Thyroid gland (tissue), 4 donors: ENCODE data around the gene ABAT. TPM values are rescaled to one million over a fixed set of nuclear protein-coding genes. Genes with fewer than 3 reads are reported as not detected.

Source experiments
- DNase-seq, 2 donors: peaks; one replicate each; pipeline ENCODE4 v3.0.0-alpha.2; 2019
- H3K27ac ChIP-seq, 3 donors: fragments of 200-600 bp; sonication (generic); 1 replicate in 2 of 3; 2 replicates in 1 of 3; pipeline ENCODE4 v1.5.1; 2016 to 2019; ENCODE audit warnings: mild to moderate bottlenecking in 1 of 3, moderate library complexity in 1 of 3
- H3K27me3 ChIP-seq: fragments of 200-600 bp; sonication (generic); one replicate; pipeline ENCODE4 v1.5.1; 2019
- H3K36me3 ChIP-seq, 2 donors: fragments of 200-600 bp; sonication (generic); one replicate each; pipeline ENCODE4 v1.5.1; 2016 to 2019
- H3K4me1 ChIP-seq, 2 donors: fragments of 200-600 bp; sonication (generic); one replicate each; pipeline ENCODE4 v1.5.1; 2017 to 2019
- H3K4me3 ChIP-seq, 3 donors: fragments of 200-600 bp; sonication (generic); replicated peaks in 1 of 3; 1 replicate in 2 of 3; 2 replicates in 1 of 3; pipeline ENCODE4 v1.5.1; 2016; ENCODE audit warnings: mild to moderate bottlenecking in 1 of 3
- H3K9me3 ChIP-seq: fragments of 200-600 bp; sonication (generic); one replicate; pipeline ENCODE4 v1.5.1; 2017
- POLR2A ChIP-seq, 2 donors: fragments of 450-650 bp; IDR thresholded peaks; one replicate each; pipeline ENCODE4 v1.6.1; 2017; ENCODE audit warnings: antibody characterized with exemption in 2 of 2, mild to moderate bottlenecking in 2 of 2, moderate library complexity in 1 of 2
- WGBS, 2 donors: methylation state at CpG; one replicate each; pipeline ENCODE4 v1.1.5; 2017; 5-methylcytosine and 5-hydroxymethylcytosine counted together
- intact Hi-C: fragments of 100-400 bp; cut with DNase I; formaldehyde crosslinking; loops from one replicate; pipeline ENCODE4 v1.15.1; 2023
- total RNA-seq, 4 donors: library from RNA; depleted of rRNA; stranded (reverse); fragments of >200 nt; gene quantifications; one replicate each; pipeline ENCODE4 v1.2.3, GENCODE V29; 2016
- TF ChIP-seq, protein P1 (sequence below), 6 experiments: fragments of 200-600 bp in 3 of 6; fragments of 450-650 bp in 3 of 6; sonication (generic) in 3 of 6; IDR thresholded peaks; one replicate each; pipeline ENCODE4 v1.5.1; 2016 to 2019; ENCODE audit warnings: antibody characterized with exemption in 6 of 6, mild to moderate bottlenecking in 2 of 6, inconsistent platforms in 1 of 6, moderate library complexity in 1 of 6

The ABAT gene
- total RNA-seq, 4 donors from 2014 or later = 10.9 to 53.7 (median 35.9) TPM

DNA sequence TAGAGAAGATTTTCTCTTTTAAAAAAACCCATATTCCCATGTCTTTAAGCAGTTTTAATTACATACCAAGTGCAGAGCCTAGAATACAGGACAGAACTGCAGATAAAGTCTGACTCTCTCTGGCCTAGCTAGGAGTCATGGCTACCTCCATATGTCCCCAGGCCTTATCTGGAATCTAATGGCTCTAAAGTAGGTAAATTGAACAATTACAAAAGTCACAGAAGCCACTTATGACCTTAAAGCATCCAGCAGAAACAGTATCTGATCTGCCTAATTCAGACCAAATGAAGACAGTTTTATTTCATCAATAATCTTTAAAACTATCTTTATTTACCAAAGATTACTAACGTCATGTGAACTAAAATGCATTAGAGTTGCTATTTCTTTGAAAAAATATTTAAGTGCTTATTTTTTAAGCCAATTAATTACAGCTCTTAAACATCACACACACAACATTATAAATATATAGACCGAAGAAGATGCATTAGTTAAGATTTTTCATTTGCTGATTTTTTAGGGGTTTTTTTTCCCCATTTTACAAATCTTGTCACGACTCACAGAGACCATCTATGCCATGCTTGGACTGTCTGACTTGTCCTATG is 152.0 kb downstream of the ABAT start:
- TF ChIP-seq, protein P1, sequence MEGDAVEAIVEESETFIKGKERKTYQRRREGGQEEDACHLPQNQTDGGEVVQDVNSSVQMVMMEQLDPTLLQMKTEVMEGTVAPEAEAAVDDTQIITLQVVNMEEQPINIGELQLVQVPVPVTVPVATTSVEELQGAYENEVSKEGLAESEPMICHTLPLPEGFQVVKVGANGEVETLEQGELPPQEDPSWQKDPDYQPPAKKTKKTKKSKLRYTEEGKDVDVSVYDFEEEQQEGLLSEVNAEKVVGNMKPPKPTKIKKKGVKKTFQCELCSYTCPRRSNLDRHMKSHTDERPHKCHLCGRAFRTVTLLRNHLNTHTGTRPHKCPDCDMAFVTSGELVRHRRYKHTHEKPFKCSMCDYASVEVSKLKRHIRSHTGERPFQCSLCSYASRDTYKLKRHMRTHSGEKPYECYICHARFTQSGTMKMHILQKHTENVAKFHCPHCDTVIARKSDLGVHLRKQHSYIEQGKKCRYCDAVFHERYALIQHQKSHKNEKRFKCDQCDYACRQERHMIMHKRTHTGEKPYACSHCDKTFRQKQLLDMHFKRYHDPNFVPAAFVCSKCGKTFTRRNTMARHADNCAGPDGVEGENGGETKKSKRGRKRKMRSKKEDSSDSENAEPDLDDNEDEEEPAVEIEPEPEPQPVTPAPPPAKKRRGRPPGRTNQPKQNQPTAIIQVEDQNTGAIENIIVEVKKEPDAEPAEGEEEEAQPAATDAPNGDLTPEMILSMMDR (IDR thresholded peaks at IDR 0.05) = no peak
- TF ChIP-seq POLR2A (IDR thresholded peaks at IDR 0.05) = no peak
- DNase-seq = no peak
- Histone ChIP-seq H3K27ac (no peak overlapping the region), H3K27me3 (no peaks in the 10 kb centered on the region), H3K9me3 (no peaks in the 10 kb centered on the region), H3K4me1 (no peaks in the 10 kb centered on the region), H3K4me3 (no peak overlapping the region), H3K36me3 (peaks cover 8 to 9% of the 10 kb centered on the region in 2 donors)
- WGBS, 2 donors = 76 to 79% methylated on average over 3 of the region's 3 CpGs
- intact Hi-C loops = no loop called here

DNA sequence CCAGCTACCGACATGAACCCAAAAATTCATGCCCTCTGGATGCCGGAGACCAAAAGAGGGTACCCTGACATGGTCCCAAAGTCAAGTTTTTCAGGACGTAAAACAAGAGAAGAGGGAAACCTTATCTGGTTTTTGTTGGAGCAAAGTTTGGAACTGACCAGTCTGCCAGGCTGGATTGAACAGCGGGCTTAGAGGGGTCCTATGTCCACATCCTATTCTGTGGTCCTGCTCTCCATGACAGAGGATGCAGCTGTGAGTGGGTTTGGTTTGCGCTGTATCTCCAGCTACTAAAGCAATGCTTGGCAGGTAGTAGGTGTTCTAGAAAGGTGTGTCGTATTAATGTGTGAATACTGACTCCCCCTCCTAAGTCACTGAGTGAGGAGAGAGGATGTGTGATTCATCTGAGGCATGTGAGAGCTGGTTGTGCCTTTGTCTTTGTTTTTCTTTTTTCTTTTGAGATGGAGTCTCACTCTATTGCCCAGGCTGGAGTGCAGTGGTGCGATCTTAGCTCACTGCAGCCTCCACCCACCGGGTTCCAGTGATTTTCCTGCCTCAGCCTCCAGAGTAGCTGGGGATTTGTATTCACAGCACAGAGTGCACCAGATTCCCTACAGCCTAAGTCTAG is 154.2 kb downstream of the ABAT start:
- H3K36me3 ChIP-seq = peaks cover 8 to 12% of the 10 kb centered on the region in 2 donors
- H3K9me3 ChIP-seq = no peaks in the 10 kb centered on the region
- TF ChIP-seq, protein P1 (IDR thresholded peaks at IDR 0.05) = no peak
- TF ChIP-seq POLR2A (IDR thresholded peaks at IDR 0.05) = no peak
- intact Hi-C loops = no loop called here
- H3K4me3 ChIP-seq = no peak overlapping the region
- no peak overlapping the region for H3K27ac ChIP-seq
- H3K27me3 ChIP-seq = no peaks in the 10 kb centered on the region
- 96 to 97% methylated on average over 8 of the region's 8 CpGs for WGBS, 2 donors
- no peak for DNase-seq
- no peaks in the 10 kb centered on the region for H3K4me1 ChIP-seq

DNA sequence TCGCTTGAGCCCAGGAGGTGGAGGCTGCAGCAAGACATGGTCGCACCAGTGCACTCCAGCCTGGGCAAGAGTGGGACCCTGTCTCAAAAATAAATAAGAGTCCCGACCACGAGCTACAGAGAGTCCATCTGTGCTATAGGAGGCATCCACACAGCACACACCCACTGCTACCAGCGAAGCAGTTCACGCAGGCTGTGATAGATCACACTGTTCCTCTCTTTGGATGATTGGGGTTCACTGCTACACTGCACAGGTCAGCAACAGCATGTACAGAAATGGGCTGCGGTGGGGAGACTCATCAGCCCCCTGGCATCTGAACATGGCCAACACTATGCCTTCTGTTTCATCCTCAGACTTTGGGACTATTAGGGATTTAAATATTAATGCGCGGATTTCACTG is 157.0 kb downstream of the ABAT start:
- Histone ChIP-seq H3K4me3 (no peak overlapping the region), H3K9me3 (no peaks in the 10 kb centered on the region), H3K4me1 (no peaks in the 10 kb centered on the region), H3K27me3 (no peaks in the 10 kb centered on the region), H3K36me3 (peaks cover 8 to 12% of the 10 kb centered on the region in 2 donors), H3K27ac (no peak overlapping the region)
- no peak for TF ChIP-seq POLR2A (IDR thresholded peaks at IDR 0.05)
- TF ChIP-seq, protein P1 (IDR thresholded peaks at IDR 0.05) = no peak
- intact Hi-C loops = no loop called here
- DNase-seq = no peak
- 84 to 92% methylated on average over 9 of the region's 9 CpGs for WGBS, 2 donors

DNA sequence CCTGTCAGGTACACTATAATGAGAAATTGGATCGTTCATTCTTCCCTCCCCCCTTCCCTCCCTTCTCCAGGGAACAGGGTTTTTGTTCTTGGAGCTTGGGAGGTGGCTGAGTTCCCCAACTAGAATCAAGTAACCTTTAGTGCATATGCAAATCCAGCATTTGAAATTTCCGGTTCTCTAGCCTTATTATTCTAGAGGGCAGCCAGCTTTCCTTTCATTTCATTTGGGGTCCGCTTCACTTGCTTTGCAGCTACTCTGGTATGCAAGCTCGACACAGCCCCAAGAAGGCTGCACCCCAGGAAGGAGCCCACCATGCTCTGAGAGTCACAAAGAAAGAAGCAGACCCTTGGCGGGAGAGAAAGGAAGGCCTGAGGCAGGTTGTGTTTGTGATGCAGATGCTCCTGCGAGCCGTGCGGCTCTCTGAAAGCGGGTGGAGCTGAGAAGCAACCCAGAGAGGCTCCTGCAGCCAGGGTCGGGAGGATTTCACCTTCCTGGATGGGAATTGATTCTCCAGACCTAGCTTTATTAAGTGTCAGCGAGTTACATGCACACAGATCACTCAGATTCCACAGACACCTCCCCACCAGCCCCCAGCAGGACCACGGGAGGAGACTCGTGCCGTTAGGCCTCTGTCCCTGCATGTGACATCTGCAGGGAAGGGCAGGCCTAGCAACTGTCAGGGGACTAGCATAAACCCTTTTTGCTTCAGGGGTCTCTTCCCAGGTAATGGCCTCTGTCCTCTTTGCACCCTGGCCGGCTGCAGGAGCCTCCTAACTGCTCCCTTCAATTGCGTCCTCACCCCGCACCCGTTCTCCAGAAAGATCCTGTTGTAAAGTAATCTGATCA is 157.7 kb downstream of the ABAT start:
- H3K4me1 ChIP-seq = no peaks in the 10 kb centered on the region
- H3K36me3 ChIP-seq = peaks cover 8 to 12% of the 10 kb centered on the region in 2 donors
- no peak for DNase-seq
- no peak for TF ChIP-seq POLR2A (IDR thresholded peaks at IDR 0.05)
- TF ChIP-seq, protein P1 (IDR thresholded peaks at IDR 0.05) = no peak
- H3K27ac ChIP-seq = no peak overlapping the region
- WGBS, 2 donors = 81 to 86% methylated on average over 18 of the region's 18 CpGs
- H3K4me3 ChIP-seq = no peak overlapping the region
- H3K9me3 ChIP-seq = no peaks in the 10 kb centered on the region
- H3K27me3 ChIP-seq = no peaks in the 10 kb centered on the region
- intact Hi-C loops = no loop called here

DNA sequence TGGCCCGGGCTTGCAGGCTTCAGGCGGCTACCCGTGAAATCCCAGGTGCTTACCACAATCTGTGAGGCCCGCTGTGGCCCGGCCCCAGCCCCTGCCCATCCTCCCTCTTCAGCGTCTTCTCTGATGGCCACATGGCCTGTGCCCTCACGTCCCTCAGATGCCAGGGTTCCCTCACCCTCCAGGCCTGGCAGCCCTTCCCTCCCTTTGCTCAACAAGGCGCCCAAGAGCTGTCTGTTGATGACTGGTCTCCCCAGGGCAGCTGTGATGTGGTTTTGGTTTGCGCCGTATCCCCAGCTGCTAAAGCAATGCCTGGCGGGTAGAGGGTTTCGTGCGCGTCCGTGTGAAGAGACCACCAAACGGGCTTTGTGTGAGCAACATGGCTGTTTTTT is 158.3 kb downstream of the ABAT start:
- Histone ChIP-seq H3K9me3 (no peaks in the 10 kb centered on the region), H3K4me3 (no peak overlapping the region), H3K27me3 (no peaks in the 10 kb centered on the region), H3K36me3 (peaks cover 8 to 12% of the 10 kb centered on the region in 2 donors), H3K27ac (no peak overlapping the region), H3K4me1 (no peaks in the 10 kb centered on the region)
- intact Hi-C loops = no loop called here
- no peak for DNase-seq
- 82 to 85% methylated on average over 16 of the region's 16 CpGs for WGBS, 2 donors
- TF ChIP-seq, protein P1 (IDR thresholded peaks at IDR 0.05) = no peak
- TF ChIP-seq POLR2A (IDR thresholded peaks at IDR 0.05) = no peak
